GM15510 (cell line): ENCODE data around the gene HAGH.

ENCODE experiments used
- POLR2A ChIP-seq: IDR thresholded peaks from 3 replicates; pipeline ENCODE4 v1.6.1; 2011; ENCODE audit warnings: borderline replicate concordance; ENCODE audit not compliant: insufficient read length; ENCODE audit errors: extremely low read depth

Gene HAGH

DNA sequence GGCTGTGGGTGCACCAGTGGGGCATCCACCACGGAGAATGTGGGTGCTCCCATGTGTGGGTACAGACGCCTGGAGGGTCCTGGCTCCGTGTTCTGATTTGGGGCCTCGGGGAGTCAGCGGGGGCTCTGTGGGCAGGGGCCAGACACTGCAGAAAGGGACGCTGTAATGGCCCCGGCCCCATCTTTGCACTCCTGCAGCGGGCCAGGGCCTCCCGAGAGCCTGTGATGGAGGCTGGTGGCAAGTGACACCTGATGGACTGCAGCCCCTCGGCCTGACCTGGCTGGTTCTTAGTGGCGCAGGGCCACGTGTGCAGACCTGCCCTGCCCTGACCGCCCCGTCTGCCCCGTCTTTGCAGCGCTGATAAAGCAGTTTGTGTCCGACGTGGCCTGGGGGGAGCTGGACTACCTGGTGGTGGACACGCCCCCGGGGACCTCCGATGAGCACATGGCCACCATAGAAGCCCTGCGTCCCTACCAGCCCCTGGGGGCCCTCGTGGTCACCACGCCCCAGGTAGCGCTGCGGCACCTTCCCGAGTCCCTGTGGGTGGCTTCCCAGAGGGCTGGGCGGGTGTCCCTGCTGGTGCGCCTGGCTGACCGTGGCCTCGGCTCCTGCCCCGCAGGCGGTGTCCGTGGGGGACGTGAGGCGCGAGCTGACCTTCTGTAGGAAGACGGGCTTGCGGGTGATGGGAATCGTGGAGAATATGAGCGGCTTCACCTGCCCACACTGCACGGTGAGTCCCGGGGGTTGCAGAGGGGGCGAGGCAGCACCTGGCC is 39.1 kb downstream of the HAGH start:
- no peak for TF ChIP-seq POLR2A

DNA sequence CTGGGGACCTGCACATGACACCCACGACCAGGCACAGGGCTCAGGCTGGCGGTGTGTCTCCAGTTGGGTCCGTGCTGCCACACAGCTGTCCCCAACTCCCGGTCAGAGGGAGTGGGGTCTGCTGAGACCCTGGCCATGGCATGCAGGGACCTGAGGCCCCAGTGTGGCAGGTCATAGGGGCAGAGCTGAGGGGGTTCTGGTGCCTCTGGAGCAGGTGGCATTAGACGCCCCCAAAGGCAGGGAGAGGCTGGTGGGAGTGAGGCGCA is 39.6 kb downstream of the HAGH start:
- TF ChIP-seq POLR2A: no peak

DNA sequence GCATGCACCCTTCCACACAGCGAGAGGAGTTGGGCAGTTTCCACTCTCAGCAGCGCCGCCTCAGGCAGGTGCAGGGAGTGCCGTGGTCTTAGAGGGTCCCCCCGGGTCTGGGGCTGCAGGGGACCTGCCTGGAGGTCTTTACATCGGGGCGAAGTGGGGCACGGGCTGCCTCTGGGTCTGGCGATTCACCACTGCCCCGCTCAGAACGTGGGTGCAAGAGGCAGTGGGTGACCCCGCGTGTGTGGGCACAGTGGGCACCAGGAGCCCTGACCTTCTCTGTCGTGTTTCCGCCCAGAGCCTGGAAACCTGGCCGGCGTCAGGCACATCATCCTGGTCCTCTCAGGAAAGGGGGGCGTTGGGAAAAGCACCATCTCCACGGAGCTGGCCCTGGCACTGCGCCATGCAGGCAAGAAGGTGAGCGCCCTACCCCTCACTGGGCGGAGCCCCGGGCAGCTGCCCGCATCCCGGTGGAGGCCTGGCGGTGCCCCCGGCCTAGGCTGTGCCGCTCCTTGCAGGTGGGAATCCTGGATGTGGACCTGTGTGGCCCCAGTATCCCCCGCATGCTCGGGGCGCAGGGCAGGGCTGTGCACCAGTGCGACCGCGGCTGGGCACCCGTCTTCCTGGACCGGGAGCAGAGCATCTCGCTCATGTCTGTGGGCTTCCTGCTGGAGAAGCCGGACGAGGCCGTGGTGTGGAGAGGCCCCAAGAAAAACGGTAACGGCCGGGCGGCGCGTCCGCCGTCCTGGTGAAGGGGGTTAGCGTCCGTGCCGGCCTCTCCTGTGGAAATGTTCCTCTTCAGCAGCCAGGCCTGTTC is 40.2 kb downstream of the HAGH start:
- TF ChIP-seq POLR2A: no peak

DNA sequence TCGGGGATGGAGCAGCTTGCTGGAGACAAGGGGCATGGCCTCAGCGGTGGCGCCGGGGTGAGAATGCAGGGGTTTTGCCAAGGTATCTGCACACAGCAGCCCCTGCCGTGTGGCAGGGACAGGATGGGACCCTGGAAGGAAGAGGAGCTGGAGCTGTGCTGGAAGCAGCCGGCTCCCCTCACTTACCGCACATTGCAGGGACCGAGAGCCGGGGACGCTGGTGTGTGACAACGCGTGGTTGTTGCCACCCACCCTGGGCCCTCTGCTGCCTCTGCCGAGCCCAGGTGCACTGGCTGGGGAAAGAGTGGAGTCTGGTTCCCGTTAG is 40.8 kb downstream of the HAGH start:
- TF ChIP-seq POLR2A: no peak

DNA sequence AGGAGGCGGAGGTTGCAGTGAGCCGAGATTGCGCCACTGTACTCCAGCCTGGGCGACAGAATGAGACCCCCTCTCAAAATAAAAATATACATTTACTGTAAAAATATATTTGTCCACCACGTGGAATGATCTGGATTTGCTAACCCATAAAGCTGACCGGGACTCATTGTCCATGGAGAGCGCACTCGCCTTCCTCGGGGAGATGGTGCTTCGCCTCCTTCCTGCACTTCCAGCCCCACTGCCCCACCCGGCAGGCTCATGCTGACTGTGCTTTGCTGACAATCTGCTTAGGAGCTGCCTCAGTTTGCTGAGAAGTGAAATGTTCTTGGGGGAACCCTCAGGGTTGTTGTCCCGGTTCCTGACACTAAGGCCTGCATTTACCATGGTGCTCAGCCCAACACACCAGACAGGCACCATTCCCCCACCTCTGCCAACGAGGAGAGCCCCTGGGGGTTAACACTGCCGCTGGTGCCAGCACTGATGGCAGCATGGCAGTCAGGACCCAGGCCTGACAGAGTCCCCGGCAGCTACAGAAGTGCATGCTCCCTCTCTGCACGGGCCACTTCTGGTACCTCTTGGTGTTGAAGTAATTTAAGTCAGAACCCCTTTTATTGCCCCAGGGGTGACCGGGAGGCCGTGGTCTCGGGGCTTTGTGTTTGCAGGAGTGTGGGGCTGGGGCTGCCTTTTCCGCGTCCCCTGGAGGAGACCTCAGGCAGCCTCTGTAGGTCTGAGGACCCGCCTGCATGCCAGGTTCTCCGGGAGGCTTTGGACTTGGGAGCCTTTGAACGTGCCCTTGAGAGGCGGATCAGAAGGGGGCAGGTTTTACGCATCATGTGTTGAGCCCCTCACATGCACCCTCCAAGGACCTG is 41.4 kb downstream of the HAGH start:
- no peak for TF ChIP-seq POLR2A

DNA sequence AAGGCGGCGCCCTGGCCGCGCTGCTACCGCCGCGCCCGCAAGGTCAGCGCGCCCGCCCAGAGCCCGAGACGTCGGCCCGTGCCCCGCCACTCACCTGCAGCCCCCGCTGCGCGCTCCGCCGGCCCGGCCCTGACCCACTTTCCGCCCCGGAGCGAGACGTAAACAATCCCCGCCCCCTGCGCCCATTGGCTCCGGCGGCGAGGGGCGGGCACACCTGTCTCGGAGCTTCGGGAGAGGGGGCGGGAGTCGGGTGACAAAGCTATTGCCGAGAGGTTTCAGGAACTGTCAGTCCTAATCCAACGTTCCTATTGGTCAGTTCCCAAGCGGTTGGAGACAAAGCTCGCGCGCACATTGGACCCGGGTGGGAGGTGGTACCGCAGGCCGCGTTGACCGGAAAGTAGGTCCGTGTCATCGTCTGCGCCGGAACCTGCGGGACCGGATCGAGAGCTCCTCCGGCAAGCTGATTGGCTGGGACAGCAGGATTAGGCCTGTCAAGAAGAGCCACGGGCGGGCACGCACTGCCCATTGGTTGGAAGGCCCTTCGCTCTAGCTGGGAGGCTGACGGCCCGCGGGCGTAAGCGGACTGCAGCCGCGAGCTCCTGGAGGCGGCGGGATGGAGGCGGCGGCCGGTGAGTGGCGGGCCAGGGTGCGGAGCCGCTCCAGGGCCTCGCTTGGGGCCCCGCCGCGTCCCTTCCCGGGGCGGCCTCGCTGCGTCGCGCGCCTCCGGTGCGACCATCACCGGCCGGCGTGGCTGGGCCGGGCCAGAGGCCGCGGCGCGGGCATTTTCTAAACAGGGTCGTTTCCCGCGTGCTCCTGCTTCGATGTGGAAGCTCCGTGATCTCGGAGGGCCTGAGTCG is 44.0 kb downstream of the HAGH start, which contains the start of the genes NUBP2 and SPSB3:
Gene NUBP2 (plus strand): TSS at position 553 of the 857 bp plus-strand sequence. CDS start 61 bp downstream, at position 614.
Gene SPSB3 (minus strand): TSS at position 164 of the 857 bp plus-strand sequence. CDS start 1,088 bp downstream, outside the sequence.
- TF ChIP-seq POLR2A: peak; percentile 77

DNA sequence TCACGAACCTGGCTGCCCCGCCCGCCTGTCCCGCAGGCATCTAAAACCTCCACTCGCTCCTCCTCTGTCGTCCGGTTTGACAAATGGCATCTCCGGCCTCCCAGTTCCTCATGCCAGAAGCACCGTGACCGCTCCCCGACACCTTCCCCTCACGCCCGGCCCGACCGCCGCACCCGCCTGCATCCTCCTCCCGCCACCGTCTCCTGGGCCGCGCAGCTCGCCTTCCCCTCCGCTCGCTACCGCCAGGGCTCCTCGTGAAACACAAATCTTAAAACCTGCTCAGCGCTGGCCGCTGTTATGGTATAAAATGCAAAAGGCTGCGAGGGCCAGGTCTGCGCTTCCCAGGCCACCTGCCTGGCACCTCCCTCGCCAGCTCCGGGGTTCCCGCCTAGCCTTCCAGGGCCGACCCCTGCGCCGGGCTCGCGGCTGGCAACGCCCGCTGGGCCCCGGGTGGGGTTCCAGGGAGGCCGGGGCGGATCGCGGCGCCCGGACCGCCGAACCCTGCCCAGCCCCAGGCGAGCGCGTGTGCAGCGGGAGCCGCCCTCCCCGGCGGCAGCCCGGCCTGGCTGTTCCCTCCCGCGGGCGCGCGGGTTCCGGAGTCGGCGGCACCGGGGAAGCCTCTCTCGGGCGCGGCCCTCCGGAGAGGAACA is 44.7 kb downstream of the HAGH start:
- no peak for TF ChIP-seq POLR2A

DNA sequence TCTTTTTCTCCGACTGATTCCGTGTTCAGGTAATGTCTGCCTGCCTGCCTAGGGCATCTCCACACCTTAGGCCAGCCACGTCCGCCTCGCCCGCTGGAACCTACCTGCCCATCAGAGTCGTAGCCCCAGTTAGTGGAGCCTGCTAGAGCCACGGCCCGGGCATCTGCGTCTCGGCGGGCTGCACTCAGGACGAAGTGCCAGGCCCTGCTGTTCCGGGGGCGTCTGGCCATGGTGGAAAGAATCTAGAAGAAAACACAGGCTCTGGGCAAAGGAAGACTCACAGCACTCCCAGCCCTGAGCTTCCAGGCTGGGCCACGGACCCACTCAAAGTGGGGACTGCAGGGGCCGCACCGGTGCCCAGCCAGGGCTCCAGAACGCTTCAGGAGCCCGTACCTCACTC is 45.4 kb downstream of the HAGH start:
- no peak for TF ChIP-seq POLR2A

DNA sequence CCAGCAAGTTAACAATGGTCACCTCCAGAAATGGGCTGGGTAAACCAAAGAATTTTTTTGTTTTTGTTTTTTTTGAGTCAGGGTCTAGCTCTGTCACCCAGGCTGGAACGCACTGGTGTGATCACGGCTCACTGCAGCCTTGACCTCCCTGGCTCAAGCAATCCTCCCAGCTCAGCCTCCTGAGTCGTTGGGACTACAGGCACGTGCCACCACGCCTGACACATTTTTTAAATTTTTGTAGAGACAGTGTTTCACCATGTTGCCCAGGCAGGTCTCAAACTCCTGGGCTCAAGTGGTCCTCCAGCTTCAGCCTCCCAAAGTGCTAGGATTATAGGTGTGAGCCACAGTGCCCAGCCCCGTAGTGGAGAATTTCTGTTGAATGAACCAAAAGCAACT is 46.0 kb downstream of the HAGH start:
- TF ChIP-seq POLR2A: no peak

DNA sequence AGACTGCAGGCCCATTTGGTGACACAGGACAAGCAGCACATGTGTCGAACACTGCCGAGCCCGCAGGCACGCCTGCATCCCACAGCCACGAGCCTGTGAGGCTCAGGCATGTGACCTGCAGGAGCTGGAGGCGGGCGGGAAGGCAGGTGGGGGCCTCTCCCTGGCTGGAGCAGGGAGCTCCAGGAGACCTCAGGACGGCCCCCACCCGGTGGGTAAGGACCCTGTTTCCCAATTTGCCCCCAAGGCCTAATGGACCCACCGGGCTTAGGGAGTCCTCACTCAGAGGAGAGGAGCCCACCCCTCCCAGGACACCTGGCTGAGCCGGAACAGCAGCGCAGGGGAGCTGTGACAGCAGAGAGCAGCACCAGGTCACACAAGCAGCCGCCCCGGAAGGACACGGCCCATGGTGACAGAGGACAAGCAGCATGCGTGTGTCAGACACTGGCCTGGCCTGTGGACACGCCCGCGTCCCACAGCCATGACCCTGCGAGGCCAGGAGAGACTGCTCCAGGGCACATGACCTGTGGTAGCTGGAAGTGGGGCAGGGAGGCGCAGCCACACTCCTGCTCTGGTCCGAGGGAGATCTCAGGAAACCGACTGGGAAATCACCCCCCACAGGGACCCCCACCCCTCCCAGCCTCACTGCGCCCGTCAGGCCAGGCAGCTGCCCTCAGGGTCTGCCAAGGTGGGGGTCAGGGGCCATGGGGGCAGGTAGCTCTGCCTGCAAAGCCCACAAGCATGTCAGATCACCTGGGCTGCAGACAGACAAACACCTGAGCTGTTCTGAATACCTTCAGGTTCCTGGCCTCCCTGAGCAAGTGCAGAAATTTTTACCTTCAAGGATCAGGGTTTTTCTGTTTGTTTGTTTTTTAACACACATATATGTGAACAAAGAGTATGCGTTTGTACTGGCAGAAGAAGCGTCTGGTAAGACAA is 46.6 kb downstream of the HAGH start:
- TF ChIP-seq POLR2A: no peak

DNA sequence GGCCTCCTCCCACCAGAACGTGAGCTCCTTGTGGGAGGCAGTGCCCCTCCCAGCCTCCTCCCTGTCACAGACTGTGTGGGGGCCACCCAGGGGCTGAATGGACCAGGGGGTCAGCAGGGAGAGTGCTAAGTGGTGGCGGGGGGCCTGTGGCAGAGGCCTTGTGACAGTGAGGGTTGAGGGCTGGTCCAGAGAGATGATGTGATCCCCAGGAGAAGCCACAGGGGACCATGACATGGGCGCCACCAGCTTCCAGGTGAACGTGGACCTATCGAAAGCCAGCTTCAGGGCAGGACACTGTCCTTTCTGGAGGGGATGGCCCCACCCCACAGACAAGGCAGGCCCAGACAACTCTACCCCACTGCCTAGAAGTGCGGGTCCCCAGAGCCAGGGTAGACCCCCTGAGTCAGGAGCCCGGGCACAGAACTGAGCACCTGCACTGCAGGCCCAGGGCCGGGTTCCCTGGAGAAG is 47.4 kb downstream of the HAGH start:
- TF ChIP-seq POLR2A: no peak
